Naive thymus-derived CD4-positive, alpha-beta T cell (primary cell): ENCODE data around the gene TMEM120B. TPM values are rescaled to one million over a fixed set of nuclear protein-coding genes. Genes with fewer than 3 reads are reported as not detected.
A peak's percentile ranks its signal among the peaks of the same experiment; 100 is the strongest.
"Not testable (repeated sequence)": the region's sequence is repeated elsewhere in the genome, so short reads cannot be mapped to it uniquely, and the experiment has no call there.

Experiments used
- ATAC-seq: fragments of 150-1000 bp; cut with Tn5 transposase; 2 replicates; pipeline ENCODE4 v1.10.0; 2021; ENCODE audit warnings: mild to moderate bottlenecking, moderate library complexity
- CTCF ChIA-PET: fragments of 350-600 bp; sonication (Branson Sonifier 250); formaldehyde crosslinking; loops from one replicate; lab custom pipeline; 2021; ENCODE audit warnings: antibody characterized with exemption; lab: Charles Lee
- POLR2A ChIA-PET: fragments of 350-600 bp; sonication (Branson Sonifier 250); formaldehyde crosslinking; loops from one replicate; lab custom pipeline; 2021; ENCODE audit warnings: antibody characterized with exemption, inconsistent platforms; lab: Charles Lee
- DNase-seq, 9 donors: peaks; one replicate each; pipeline versions ENCODE4 v3.0.0 to v3.0.0-alpha.2; 2020 to 2022; ENCODE audit warnings: mixed read lengths in 1 of 9
- H3K27ac ChIP-seq: one replicate; pipeline ENCODE4 v1.7.0; 2013; ENCODE audit warnings: mild to moderate bottlenecking, low read depth, low read length, moderate library complexity
- H3K27me3 ChIP-seq, 2 donors: one replicate each; pipeline ENCODE4 v1.7.0; 2013; ENCODE audit warnings: low read length in 2 of 2, mild to moderate bottlenecking in 2 of 2, moderate library complexity in 2 of 2; ENCODE audit not compliant: control insufficient read depth in 2 of 2, insufficient read depth in 2 of 2
- H3K36me3 ChIP-seq, 3 experiments: 1 replicate in 2 of 3; 2 replicates in 1 of 3; pipeline ENCODE4 v1.7.0; 2013; ENCODE audit warnings: low read length in 3 of 3, mild to moderate bottlenecking in 3 of 3, moderate library complexity in 1 of 3; ENCODE audit not compliant: insufficient read depth in 3 of 3, control insufficient read depth in 2 of 3
- H3K4me1 ChIP-seq, 2 donors: one replicate each; pipeline ENCODE4 v1.7.0; 2013; ENCODE audit warnings: low read length in 2 of 2, mild to moderate bottlenecking in 2 of 2, moderate library complexity in 1 of 2; ENCODE audit not compliant: control insufficient read depth in 2 of 2, insufficient read depth in 2 of 2
- H3K4me3 ChIP-seq: 2 replicates; pipeline ENCODE4 v1.7.0; 2013; ENCODE audit warnings: mild to moderate bottlenecking, low read length
- H3K9me3 ChIP-seq, 3 experiments: 1 replicate in 2 of 3; 2 replicates in 1 of 3; pipeline ENCODE4 v1.7.0; 2013; ENCODE audit warnings: low read length in 3 of 3; ENCODE audit not compliant: control insufficient read depth in 2 of 3
- H3K27ac Mint-ChIP-seq, 9 donors: one replicate each; pipeline ENCODE4 v1.8.0; 2020 to 2022; ENCODE audit warnings: mixed read lengths in 9 of 9, mild to moderate bottlenecking in 8 of 9, moderate library complexity in 5 of 9, inconsistent platforms in 2 of 9
- H3K27me3 Mint-ChIP-seq, 5 donors: one replicate each; pipeline ENCODE4 v1.8.0; 2021 to 2022; ENCODE audit warnings: mixed read lengths in 5 of 5, mild to moderate bottlenecking in 1 of 5
- H3K36me3 Mint-ChIP-seq, 5 donors: one replicate each; pipeline ENCODE4 v1.8.0; 2020 to 2022; ENCODE audit warnings: mixed read lengths in 5 of 5, mild to moderate bottlenecking in 3 of 5, inconsistent platforms in 1 of 5
- H3K4me1 Mint-ChIP-seq, 7 donors: one replicate each; pipeline ENCODE4 v1.8.0; 2020 to 2022; ENCODE audit warnings: mixed read lengths in 7 of 7, mild to moderate bottlenecking in 3 of 7, inconsistent platforms in 1 of 7
- H3K4me3 Mint-ChIP-seq, 10 donors: one replicate each; pipeline ENCODE4 v1.8.0; 2020 to 2022; ENCODE audit warnings: mild to moderate bottlenecking in 10 of 10, mixed read lengths in 10 of 10, moderate library complexity in 6 of 10, inconsistent platforms in 2 of 10
- H3K9me3 Mint-ChIP-seq, 11 donors: one replicate each; pipeline ENCODE4 v1.8.0; 2020 to 2022; ENCODE audit warnings: mixed read lengths in 11 of 11, mild to moderate bottlenecking in 4 of 11, inconsistent platforms in 1 of 11, moderate library complexity in 1 of 11
- intact Hi-C, 2 donors: fragments of 100-400 bp; cut with micrococcal nuclease; formaldehyde crosslinking; loops; one replicate each; pipeline ENCODE4 v1.15.1; 2023
- polyA plus RNA-seq, 2 donors: library from polyadenylated mRNA; unstranded; fragments of 300-500 nt; fragmentation: Illumina TruSeq; gene quantifications; one replicate each; pipeline ENCODE4 v1.2.3, GENCODE V29; 2021
- total RNA-seq, 6 experiments: library from RNA in 5 of 6; stranded (reverse) in 5 of 6; gene quantifications; 1 replicate in 5 of 6; 2 replicates in 1 of 6; pipeline ENCODE4 v1.2.3 and lab custom pipeline; 2021 to 2026

TMEM120B gene
- total and polyA plus RNA-seq, 7 experiments from 2014 or later: 1.3 to 14.3 (median 8.9) TPM

DNA sequence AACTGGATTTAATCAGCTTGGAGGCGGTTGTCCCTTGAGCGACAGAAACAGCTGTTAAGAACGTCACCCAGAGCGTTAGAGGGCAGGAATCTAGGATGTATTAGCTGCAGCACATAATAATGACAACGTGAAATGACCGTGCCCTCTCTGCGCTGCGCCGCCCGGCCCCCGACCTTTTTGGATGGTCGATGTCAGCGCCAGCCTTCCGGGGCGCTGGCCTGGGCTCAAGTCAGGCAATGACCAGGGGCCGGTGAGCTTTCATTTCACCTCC lies 427 bp upstream of the TMEM120B start:
- H3K9me3 ChIP-seq: no peaks in the 10 kb centered on the region
- H3K27ac Mint-ChIP-seq: peak overlapping the region; percentile 86 to 96 (median 92)
- H3K4me3 ChIP-seq: peak overlapping the region; percentile 99
- H3K27me3 ChIP-seq: no peaks in the 10 kb centered on the region
- peak in 4 of 9 donors; percentile 32 to 40 (median 37) for DNase-seq
- H3K4me3 Mint-ChIP-seq: peak overlapping the region; percentile 84 to 97 (median 94)
- H3K27me3 Mint-ChIP-seq: no peaks in the 10 kb centered on the region
- CTCF ChIA-PET: interaction anchor here (0.6 to 2.7 kb wide), 8 partner anchors 11 to 594 kb away, joined by 3 to 10 read pairs (median 4); partner anchors contain the start of genes PSMD9 and RHOF
- intact Hi-C loops: loop anchor here (1.0 to 10.0 kb wide), 11 partner anchors 15 to 513 kb away; partner anchors contain the start of genes PSMD9 (in 2 of the 2), CAMKK2 (in 1 of the 2), CFAP251 (in 1 of the 2) and DIABLO (in 1 of the 2)
- H3K36me3 Mint-ChIP-seq: peaks cover 0 to 2% (median 0%) of the 10 kb centered on the region in 5 donors
- peaks cover 11 to 12% of the 10 kb centered on the region in 2 donors for H3K4me1 ChIP-seq
- POLR2A ChIA-PET: interaction anchor here (0.6 to 4.2 kb wide), 18 partner anchors 8 to 1215 kb away, joined by 3 to 48 read pairs (median 5); partner anchors contain the start of genes CFAP251, ORAI1, RHOF and SETD1B
- peak; percentile 50 for ATAC-seq
- H3K9me3 Mint-ChIP-seq: peaks cover 0 to 2% (median 0%) of the 10 kb centered on the region in 11 donors
- peaks cover 7 to 37% (median 26%) of the 10 kb centered on the region in 7 donors for H3K4me1 Mint-ChIP-seq
- peak overlapping the region; percentile 82 for H3K27ac ChIP-seq
- peaks cover 0 to 4% (median 0%) of the 10 kb centered on the region in 3 experiments for H3K36me3 ChIP-seq

DNA sequence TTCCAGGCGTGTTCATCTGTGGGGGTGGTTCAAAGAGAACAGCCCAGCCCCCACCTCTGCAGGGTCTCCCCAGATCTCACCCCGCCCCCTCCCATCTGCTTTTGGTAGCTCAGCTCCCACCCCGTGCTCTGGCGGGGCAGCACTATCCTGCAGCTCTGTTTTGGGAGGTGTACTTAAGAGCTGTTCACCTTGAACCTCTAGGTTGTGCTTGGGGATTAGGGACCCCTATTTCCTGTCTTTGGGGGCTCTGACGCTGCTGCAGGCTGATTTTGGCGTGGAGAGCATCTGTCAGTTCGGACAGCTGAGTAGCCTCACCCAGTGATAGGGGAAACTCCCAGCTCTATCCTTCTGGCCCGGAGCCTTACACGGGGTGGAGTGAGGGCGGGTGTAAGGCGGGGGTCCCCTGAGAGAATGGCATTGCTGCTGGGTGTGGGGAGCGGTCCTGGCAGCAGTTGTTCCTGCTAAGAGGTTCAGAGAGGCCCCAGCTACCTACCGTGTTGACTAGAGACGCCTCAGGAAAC lies 765 bp downstream of the TMEM120B start:
- ChIA-PET POLR2A (interaction anchor here (0.7 to 4.2 kb wide), 13 partner anchors 7 to 180 kb away, joined by 3 to 48 read pairs (median 5); partner anchors contain the start of genes ORAI1, RHOF and SETD1B), CTCF (interaction anchor here (1.2 to 2.7 kb wide), 3 partner anchors 12 to 175 kb away, joined by 3 to 10 read pairs (median 6); partner anchors contain the start of genes PSMD9 and RHOF)
- no peaks in the 10 kb centered on the region for H3K27me3 ChIP-seq
- peaks cover 11 to 12% of the 10 kb centered on the region in 2 donors for H3K4me1 ChIP-seq
- DNase-seq (peak in 1 of 9 donors; percentile 2), ATAC-seq (no peak)
- Mint-ChIP-seq H3K36me3 (peaks cover 0 to 4% (median 0%) of the 10 kb centered on the region in 5 donors), H3K27ac (peak overlapping the region in 5 of 9 donors; percentile 24 to 65 (median 58)), H3K4me3 (peak overlapping the region; percentile 78 to 97 (median 88)), H3K9me3 (peaks cover 0 to 2% (median 0%) of the 10 kb centered on the region in 11 donors), H3K4me1 (peaks cover 7 to 37% (median 26%) of the 10 kb centered on the region in 7 donors), H3K27me3 (no peaks in the 10 kb centered on the region)
- peak overlapping the region; percentile 99 for H3K4me3 ChIP-seq
- H3K36me3 ChIP-seq: peaks cover 0 to 4% (median 0%) of the 10 kb centered on the region in 3 experiments
- H3K27ac ChIP-seq: peak overlapping the region; percentile 82
- no peaks in the 10 kb centered on the region for H3K9me3 ChIP-seq
- intact Hi-C loops: loop anchor here (2.0 to 10.0 kb wide), 5 partner anchors 17 to 511 kb away; partner anchors contain the start of genes DIABLO (in 1 of the 2), PSMD9 (in 1 of the 2) and RHOF (in 1 of the 2)

DNA sequence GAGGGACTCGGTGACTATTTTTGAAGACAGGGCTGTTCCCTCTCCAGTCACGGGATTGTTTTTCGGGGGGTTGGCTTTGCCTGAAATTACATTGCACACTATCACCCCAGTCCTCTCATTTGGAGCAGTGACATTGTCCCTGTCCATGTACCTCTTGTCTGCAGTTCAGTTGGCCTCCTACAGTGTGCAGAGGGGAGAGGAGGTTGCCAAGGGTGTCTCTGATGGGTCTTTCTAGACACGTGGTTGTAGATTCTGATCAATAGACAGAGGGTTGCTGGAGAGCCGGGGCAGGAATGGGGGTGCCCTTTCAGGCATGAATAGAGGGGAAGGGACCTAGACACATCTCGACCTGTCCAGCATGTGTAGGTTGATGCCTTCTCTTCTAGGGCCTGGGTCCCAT lies 1.2 kb downstream of the TMEM120B start:
- Mint-ChIP-seq H3K4me1 (peaks cover 7 to 37% (median 27%) of the 10 kb centered on the region in 7 donors), H3K27ac (peak overlapping the region in 6 of 9 donors; percentile 24 to 83 (median 62)), H3K4me3 (peak overlapping the region; percentile 78 to 97 (median 88)), H3K9me3 (peaks cover 0 to 2% (median 0%) of the 10 kb centered on the region in 11 donors), H3K36me3 (peaks cover 0 to 4% (median 0%) of the 10 kb centered on the region in 5 donors), H3K27me3 (no peaks in the 10 kb centered on the region)
- ChIA-PET CTCF (no interaction called here), POLR2A (interaction anchor here (0.7 to 4.2 kb wide), 4 partner anchors 82 to 795 kb away, joined by 3 to 48 read pairs (median 4); partner anchors contain the start of gene RHOF)
- Histone ChIP-seq H3K4me1 (peaks cover 11 to 12% of the 10 kb centered on the region in 2 donors), H3K27me3 (no peaks in the 10 kb centered on the region), H3K36me3 (peaks cover 0 to 4% (median 0%) of the 10 kb centered on the region in 3 experiments), H3K27ac (no peak overlapping the region), H3K9me3 (no peaks in the 10 kb centered on the region), H3K4me3 (peak overlapping the region; percentile 99)
- intact Hi-C loops: loop anchor here (2.0 to 10.0 kb wide), 5 partner anchors 17 to 511 kb away; partner anchors contain the start of genes DIABLO (in 1 of the 2), PSMD9 (in 1 of the 2) and RHOF (in 1 of the 2)
- DNase-seq (peak in 2 of 9 donors; percentile 1 to 6), ATAC-seq (no peak)

GRCh38 chr12:121715055-121715454 lies 2.5 kb downstream of the TMEM120B start:
- CTCF ChIA-PET, H3K27me3 Mint-ChIP-seq, ATAC-seq, H3K27me3 ChIP-seq, POLR2A ChIA-PET, DNase-seq, H3K9me3 Mint-ChIP-seq, H3K36me3 Mint-ChIP-seq, H3K9me3 ChIP-seq, H3K4me3 ChIP-seq, H3K27ac ChIP-seq, H3K36me3 ChIP-seq: not testable (repeated sequence)
- H3K4me3 Mint-ChIP-seq: peak overlapping the region in 3 of 10 donors; percentile 87 to 97 (median 90)
- H3K27ac Mint-ChIP-seq: peak overlapping the region in 2 of 9 donors; percentile 19 to 76
- H3K4me1 ChIP-seq: peaks cover 11 to 12% of the 10 kb centered on the region in 2 donors
- H3K4me1 Mint-ChIP-seq: peaks cover 7 to 37% (median 25%) of the 10 kb centered on the region in 7 donors
- intact Hi-C loops: loop anchor here in 1 of 2 donors (10.0 kb wide), 1 partner anchor 510 kb away; the partner anchor contains the start of gene DIABLO

DNA sequence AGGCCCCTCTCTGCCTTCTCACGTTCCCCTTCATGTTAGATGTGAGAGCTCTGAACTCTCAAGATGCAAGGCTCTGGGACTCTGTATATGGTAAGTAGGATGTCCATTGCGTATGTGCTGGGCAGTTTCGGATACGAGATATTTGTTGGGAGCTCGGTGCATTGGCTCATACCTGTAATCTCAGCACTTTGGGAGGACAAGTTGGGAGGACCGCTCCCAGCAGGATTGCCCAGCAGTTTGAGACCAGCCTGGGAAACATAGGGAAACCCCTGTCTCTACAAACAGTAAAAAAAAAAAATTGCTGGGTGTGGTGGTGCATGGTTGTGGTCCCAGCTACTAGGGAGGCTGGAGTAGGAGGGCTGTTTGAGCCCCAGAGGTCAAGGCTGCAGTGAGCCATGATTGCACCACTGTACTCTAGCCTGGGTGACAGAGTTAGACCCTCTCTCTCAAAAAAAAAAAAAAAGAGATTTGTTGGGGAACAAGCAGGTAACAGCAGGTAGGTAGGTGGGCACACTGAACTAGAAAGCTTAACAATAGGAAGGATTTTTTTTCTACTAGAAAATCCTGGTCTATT lies 3.4 kb downstream of the TMEM120B start:
- Mint-ChIP-seq H3K4me1 (peaks cover 7 to 31% (median 22%) of the 10 kb centered on the region in 7 donors), H3K36me3 (peaks cover 0 to 4% (median 0%) of the 10 kb centered on the region in 5 donors), H3K9me3 (peaks cover 0 to 2% (median 0%) of the 10 kb centered on the region in 11 donors), H3K27ac (peak overlapping the region in 1 of 9 donors; percentile 76), H3K4me3 (no peak overlapping the region), H3K27me3 (no peaks in the 10 kb centered on the region)
- CTCF ChIA-PET: no interaction called here
- no peaks in the 10 kb centered on the region for H3K27me3 ChIP-seq
- H3K4me1 ChIP-seq: peaks cover 11 to 12% of the 10 kb centered on the region in 2 donors
- no peak for ATAC-seq
- no peak overlapping the region for H3K4me3 ChIP-seq
- no peaks in the 10 kb centered on the region for H3K9me3 ChIP-seq
- DNase-seq: no peak
- H3K36me3 ChIP-seq: peaks cover 0 to 4% (median 0%) of the 10 kb centered on the region in 3 experiments
- POLR2A ChIA-PET: interaction anchor here (0.6 kb wide), 1 partner anchor 18 kb away, joined by 3 read pairs; no protein-coding TSS in a partner anchor
- intact Hi-C loops: loop anchor here in 1 of 2 donors (10.0 kb wide), 1 partner anchor 509 kb away; the partner anchor contains the start of gene DIABLO
- H3K27ac ChIP-seq: no peak overlapping the region
